Colonic mucosa (tissue), 4 donors: ENCODE data around the gene BFSP1. TPM values are rescaled to one million over a fixed set of nuclear protein-coding genes. Genes with fewer than 3 reads are reported as not detected.

Source experiments
- DNase-seq: peaks from one replicate; pipeline ENCODE4 v3.0.0-alpha.2; 2020
- H3K27ac ChIP-seq: fragments of 200-600 bp; one replicate; pipeline ENCODE4 v1.8.0; 2021
- H3K27me3 ChIP-seq: fragments of 200-600 bp; one replicate; pipeline ENCODE4 v1.8.0; 2021
- H3K36me3 ChIP-seq: fragments of 200-600 bp; one replicate; pipeline ENCODE4 v1.8.0; 2021
- H3K4me1 ChIP-seq: fragments of 200-600 bp; one replicate; pipeline ENCODE4 v1.8.0; 2021; ENCODE audit warnings: mild to moderate bottlenecking
- H3K4me3 ChIP-seq: fragments of 200-600 bp; one replicate; pipeline ENCODE4 v1.8.0; 2021
- H3K9ac ChIP-seq, 2 donors: one replicate each; pipeline ENCODE4 v1.7.0; 2013; ENCODE audit warnings: control low read depth in 2 of 2, low read depth in 2 of 2, low read length in 2 of 2
- H3K9me3 ChIP-seq: fragments of 200-600 bp; one replicate; pipeline ENCODE4 v1.8.0; 2021
- CTCF ChIP-seq: fragments of 200-600 bp; IDR thresholded peaks from one replicate; pipeline ENCODE4 v1.8.0; 2022; ENCODE audit warnings: antibody characterized with exemption, mild to moderate bottlenecking
- intact Hi-C: fragments of 100-400 bp; cut with DNase I; formaldehyde crosslinking; loops from one replicate; pipeline ENCODE4 v1.14.1; 2022
- total RNA-seq, 2 donors: library from RNA; stranded (reverse); fragmentation: NEBNext Ultra II Directional in 1 of 2; extraction: Animal tissue kit (Norgen Biotek cat#: 25700) in 1 of 2; gene quantifications; one replicate each; pipeline ENCODE4 v1.2.1, GENCODE V29; 2021
- donor health status: healthy.
- donor health status: DM: no; HTN: no; CAD: no.
- donor health status: DM: no; HTN: no; CAD: no.

Gene BFSP1
- total RNA-seq, 2 donors from 2014 or later: 0.50 to 0.59 TPM

DNA sequence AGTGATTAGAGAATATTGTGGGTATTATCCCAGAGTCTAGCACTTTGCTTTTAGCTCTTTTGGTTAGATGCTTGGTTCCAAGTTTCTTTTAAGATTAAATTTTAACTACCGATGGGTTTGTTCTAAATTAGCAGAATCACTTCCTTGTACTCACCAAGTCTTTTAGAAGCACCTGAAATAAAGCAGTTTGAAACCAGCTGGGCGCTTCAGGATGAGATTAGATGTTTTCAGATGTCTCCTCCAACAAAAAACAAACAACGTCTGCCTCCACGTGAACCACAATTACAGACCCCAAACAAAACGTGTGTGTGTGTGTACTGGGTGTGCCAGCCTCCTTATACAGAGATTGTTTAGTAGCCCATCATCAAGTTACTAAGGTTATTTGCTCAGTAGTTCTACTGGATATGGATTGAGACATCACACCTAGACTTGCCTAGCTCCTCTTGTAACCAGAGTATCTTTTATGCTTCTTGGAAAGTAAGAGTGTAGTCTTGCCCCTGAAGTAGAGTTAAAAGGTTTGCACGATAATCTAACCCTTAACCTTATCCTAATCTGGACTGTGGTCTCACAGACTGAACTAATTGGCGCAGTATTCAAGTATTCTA lies 41.0 kb upstream of the BFSP1 start:
- no peaks in the 10 kb centered on the region for H3K27me3 ChIP-seq
- H3K27ac ChIP-seq: peak overlapping the region; percentile 99
- intact Hi-C loops: loop anchor here (5.0 kb wide), 1 partner anchor 40 kb away; no protein-coding TSS in a partner anchor
- no peak for TF ChIP-seq CTCF
- H3K9ac ChIP-seq: peak overlapping the region in 1 of 2 donors; percentile 93
- peaks cover 9% of the 10 kb centered on the region for H3K4me1 ChIP-seq
- peak overlapping the region; percentile 98 for H3K4me3 ChIP-seq
- DNase-seq: peak; percentile 47
- no peaks in the 10 kb centered on the region for H3K36me3 ChIP-seq
- no peaks in the 10 kb centered on the region for H3K9me3 ChIP-seq

- no peaks in the 10 kb centered on the region for H3K27me3 ChIP-seq
- peak overlapping the region; percentile 98 for H3K4me3 ChIP-seq
- H3K27ac ChIP-seq: peak overlapping the region; percentile 99
- intact Hi-C loops: loop anchor here (5.0 kb wide), 1 partner anchor 41 kb away; no protein-coding TSS in a partner anchor
- no peaks in the 10 kb centered on the region for H3K9me3 ChIP-seq
- DNase-seq: no peak
- peak overlapping the region; percentile 93 to 100 for H3K9ac ChIP-seq
- peaks cover 9% of the 10 kb centered on the region for H3K4me1 ChIP-seq
- H3K36me3 ChIP-seq: no peaks in the 10 kb centered on the region
- no peak for TF ChIP-seq CTCF
Observed at GRCh38 chr20:17571153-17571527, 40.0 kb upstream of the BFSP1 start.

GRCh38 chr20:17570347-17571152 lies 39.4 kb upstream of the BFSP1 start:
- TF ChIP-seq CTCF: no peak
- Histone ChIP-seq H3K4me1 (peaks cover 9% of the 10 kb centered on the region), H3K9ac (peak overlapping the region; percentile 93 to 100), H3K4me3 (peak overlapping the region; percentile 98), H3K27ac (peak overlapping the region; percentile 99), H3K36me3 (no peaks in the 10 kb centered on the region), H3K27me3 (no peaks in the 10 kb centered on the region), H3K9me3 (no peaks in the 10 kb centered on the region)
- DNase-seq: peak; percentile 73
- intact Hi-C loops: loop anchor here (5.0 kb wide), 1 partner anchor 42 kb away; no protein-coding TSS in a partner anchor

DNA sequence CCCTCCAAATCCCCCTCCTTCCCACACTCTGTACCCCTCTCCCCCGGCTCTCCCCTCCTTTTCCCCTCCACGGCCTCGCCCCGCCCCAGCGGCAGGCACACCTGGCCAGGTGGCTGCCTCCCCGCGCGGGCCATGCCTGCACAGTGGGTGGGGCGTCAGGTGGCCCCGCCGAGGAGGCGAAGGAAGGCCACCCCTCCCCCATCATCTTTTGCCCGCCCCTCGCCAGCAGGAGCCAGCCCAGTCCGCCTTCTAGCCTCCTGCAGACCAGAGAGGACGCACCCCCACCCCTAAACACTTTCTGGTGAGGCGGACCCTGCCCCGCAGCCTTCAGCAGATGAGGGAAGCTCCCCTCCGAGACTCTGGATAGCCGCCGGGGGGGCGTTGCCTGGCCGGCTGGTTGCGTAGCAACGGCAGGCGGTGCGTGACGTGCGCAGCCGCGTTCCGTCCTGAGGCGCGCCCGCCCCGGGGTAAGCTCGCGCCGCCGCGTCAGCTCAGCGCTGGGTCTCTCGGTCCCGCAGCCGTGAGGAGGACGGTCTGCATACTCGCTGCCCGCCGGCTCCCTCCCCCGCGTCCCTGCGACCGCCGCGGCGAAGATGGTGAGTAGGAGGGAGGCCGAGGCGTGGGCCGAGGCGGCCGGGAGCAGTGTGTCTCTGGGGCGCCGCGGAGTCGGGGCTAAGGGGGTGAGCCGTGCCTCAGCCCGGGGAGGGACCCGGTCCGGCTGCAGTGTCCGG lies 38.6 kb upstream of the BFSP1 start, which contains the start of gene DSTN:
Gene DSTN (plus strand): TSS at position 460 of the 731 bp plus-strand sequence. CDS start 134 bp downstream, at position 594.
- H3K9me3 ChIP-seq: no peaks in the 10 kb centered on the region
- intact Hi-C loops: loop anchor here (5.0 kb wide), 1 partner anchor 43 kb away; no protein-coding TSS in a partner anchor
- DNase-seq: peak; percentile 93
- peak within 1 kb of the TSS; percentile 98 for H3K4me3 ChIP-seq
- peaks cover 9% of the 10 kb centered on the region for H3K4me1 ChIP-seq
- TF ChIP-seq CTCF: no peak
- peak within 1 kb of the TSS; percentile 99 for H3K27ac ChIP-seq
- H3K27me3 ChIP-seq: no peaks in the 10 kb centered on the region
- H3K9ac ChIP-seq: peak within 1 kb of the TSS; percentile 93 to 100
- H3K36me3 ChIP-seq: no peaks in the 10 kb centered on the region

- H3K27me3 ChIP-seq: no peaks in the 10 kb centered on the region
- H3K36me3 ChIP-seq: no peaks in the 10 kb centered on the region
- peak overlapping the region; percentile 60 to 100 for H3K9ac ChIP-seq
- H3K27ac ChIP-seq: peak overlapping the region; percentile 99
- intact Hi-C loops: no loop called here
- no peaks in the 10 kb centered on the region for H3K9me3 ChIP-seq
- peaks cover 9% of the 10 kb centered on the region for H3K4me1 ChIP-seq
- DNase-seq: peak; percentile 90
- TF ChIP-seq CTCF: no peak
- H3K4me3 ChIP-seq: peak overlapping the region; percentile 98
Observed at GRCh38 chr20:17568972-17569521, 37.9 kb upstream of the BFSP1 start.
